GM21367 (cell line): Measurements from ENCODE around the gene CRCP.
"Not testable (repeated sequence)": the region's sequence is repeated elsewhere in the genome, so short reads cannot be mapped to it uniquely, and the experiment has no call there.

Experiments used
- ATAC-seq: cut with Tn5 transposase; IDR thresholded peaks from one replicate; pipeline ENCODE4 v1.9.1; 2021; ENCODE audit not compliant: unreplicated experiment

The CRCP gene

DNA sequence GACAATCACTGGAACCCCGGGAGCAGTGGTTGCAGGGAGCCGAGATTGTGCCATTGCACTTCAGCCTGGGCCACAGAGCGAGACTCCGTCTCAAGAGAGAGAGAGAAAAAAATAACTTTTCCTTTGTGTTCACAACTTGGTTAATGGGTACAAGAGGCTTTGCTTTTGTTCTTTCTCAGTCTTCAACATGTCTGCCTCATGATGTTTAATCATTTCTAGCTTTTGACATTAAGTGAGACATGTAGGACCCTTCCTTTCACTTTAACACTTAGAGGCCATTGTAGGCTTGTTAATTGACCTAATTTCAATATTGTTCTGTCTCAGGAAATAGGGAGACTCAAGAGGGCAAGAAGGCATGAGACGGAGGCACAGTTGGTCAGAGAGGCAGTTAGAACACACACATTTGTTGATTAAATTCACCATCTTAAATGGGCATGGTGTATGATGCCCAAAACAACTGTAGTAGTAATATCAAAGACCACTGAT is 9.3 kb upstream of the CRCP start:
- no peak for ATAC-seq

GRCh38 chr7:66108410-66108809 is 6.2 kb upstream of the CRCP start:
- ATAC-seq: not testable (repeated sequence)

GRCh38 chr7:66110856-66111255 is 3.8 kb upstream of the CRCP start:
- ATAC-seq: no peak

DNA sequence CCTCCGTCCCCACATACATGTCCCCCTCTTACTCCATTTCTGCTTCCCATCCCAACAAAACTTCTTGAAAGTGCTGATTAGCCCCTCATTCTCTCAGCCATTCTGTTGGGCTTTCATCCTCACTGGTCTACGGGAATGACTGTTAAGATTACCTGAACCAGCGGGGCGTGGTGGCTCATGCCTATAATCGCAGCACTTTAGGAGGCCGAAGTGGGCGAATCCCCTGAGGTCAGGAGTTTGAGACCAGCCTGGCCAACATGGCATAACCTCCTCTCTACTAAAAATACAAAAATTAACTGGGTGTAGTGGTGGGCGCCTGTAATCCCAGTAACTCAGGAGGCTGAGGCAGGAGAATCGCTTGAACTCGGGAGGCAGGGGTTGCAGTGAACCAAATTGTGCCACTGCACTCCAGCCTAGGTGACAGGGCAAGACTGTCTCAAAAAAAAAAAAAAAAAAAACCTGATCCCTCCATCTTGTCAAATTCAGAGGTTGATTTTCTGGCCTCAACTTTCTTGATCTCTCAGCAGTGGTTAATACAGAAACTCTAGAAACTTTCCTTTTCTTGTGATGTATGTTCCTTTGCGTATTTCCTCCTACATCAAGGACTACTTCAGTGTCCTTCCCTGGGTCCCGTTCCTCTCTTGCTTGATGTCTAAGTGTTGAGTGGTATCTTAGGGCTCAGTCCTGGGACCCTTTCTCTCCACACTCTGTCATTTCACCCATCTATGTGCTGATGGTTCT is 2.2 kb downstream of the CRCP start:
- ATAC-seq: not testable (repeated sequence)

- ATAC-seq: no peak
Observed at GRCh38 chr7:66118603-66119002, 4.0 kb downstream of the CRCP start.

- ATAC-seq: no peak
Observed at GRCh38 chr7:66119245-66119850, 4.7 kb downstream of the CRCP start.

- no peak for ATAC-seq
Observed at GRCh38 chr7:66123175-66123528, 8.5 kb downstream of the CRCP start.

DNA sequence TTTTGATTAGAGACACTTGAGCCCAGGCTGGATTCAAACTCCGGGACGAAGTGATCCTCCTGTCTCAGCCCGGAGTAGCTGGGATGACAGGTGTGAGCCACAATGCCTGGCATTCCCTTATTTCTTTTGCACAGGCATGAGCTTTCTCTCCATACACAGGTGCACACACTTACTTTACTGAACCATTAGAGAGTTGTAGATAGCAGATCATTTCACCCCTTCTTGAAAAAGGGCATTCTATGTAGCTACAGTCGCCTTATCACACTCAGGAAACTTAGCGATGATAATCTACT is 9.9 kb downstream of the CRCP start:
- ATAC-seq: not testable (repeated sequence)

DNA sequence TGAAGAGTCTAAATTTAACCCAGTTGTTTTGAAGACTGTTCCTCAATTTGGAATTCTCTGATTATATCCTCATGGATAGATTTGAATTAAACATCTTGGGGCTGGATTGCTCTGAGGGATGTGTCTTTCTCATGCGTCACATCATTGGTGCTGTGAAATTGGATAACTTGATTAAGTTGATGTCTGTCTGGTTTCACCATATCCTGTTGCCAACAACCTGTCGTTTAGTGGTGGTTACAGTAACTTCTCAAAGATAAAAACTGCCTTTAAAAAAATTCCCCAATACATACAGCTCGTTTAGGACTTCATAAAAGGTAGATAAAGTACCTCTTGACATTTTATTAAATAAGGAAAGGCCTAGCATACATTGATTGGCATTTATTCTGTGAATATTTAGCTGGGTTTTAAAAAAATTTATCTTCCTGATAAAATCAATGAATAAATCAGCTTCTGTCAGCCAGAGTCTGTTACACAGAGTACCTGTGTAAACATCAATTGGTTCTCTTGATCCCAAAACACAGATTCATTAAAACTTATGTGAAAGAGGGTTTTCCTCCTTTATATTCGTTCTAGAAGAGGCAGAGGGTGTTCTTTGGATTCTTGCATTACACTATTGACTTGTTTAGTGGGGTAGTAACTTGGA is 10.5 kb downstream of the CRCP start:
- ATAC-seq: no peak

- ATAC-seq: not testable (repeated sequence)
Observed at GRCh38 chr7:66125781-66126352, 11.2 kb downstream of the CRCP start.

DNA sequence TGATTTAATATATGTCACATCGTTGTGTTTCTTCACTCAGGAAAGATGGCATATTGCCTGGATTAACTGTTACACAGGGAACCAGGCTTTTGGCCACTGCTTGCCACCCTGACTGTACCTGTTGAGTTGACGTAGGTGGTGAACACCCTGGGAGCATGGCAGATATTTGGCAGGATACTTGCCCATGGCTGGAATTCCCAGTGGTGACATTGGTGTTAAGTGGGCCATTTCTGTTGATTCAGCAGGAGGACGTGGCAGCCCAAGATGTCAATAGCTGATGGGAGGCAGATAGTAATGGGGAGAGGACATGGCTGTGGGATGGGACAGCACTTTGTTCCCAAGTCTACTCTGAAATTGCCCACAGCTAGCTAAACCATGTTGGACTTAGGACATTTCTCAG is 12.5 kb downstream of the CRCP start:
- ATAC-seq: not testable (repeated sequence)

DNA sequence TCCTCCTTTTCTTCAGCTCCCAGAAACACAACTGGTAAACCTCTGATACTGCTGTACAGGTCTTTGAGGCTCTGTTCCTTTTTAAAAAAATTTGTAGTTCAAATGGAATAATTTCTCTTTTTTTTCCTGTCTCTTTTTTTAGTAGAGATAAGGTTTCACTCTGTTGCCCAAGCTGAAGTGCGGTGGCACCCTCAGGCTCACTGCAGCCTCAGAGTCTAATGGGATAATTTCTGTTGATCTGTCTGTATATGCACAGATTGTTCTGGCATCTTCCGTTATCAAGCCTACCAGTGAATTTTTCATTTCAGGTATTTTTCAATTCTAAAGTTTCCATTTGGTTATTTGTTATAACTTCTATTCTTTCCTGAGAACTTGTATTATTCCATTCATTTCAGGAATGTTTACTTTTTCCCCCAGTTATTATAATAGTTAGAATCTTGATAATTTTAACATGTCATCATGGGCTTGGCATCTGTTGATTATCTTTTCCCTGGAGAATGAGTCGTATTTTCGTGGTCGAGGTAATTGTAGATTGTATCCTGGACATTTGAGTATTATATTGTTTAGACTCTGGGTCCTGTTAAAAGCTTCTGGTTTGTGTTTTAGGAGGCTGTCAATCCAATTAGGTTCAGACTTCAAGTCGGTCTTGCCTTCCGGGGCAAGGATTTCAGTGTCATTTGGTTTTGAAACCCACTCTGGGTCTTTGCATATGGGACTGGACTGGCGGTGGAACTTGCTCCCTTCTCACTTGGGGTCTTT is 24.5 kb downstream of the CRCP start:
- ATAC-seq: no peak

DNA sequence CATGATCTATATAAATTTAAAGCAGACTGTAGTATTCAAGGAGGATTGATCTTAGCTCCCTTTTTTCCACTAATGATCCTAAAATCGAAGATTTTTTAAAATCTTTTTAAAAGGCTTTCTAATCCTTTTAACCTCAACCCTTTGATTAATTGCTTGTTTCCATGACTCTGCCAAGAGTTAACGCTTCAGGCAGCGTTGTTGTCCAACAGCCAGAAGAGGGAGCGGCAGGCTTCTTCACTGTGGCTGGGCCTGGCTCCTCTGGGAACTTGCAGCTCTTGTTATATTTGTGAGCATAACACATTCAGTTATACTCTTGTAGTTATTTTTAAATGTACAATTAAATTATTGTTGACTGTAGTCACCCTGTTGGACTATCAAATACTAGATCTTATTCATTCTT is 26.3 kb downstream of the CRCP start:
- ATAC-seq: no peak

GRCh38 chr7:66142334-66142733 is 27.7 kb downstream of the CRCP start:
- ATAC-seq: no peak

GRCh38 chr7:66142996-66143395 is 28.3 kb downstream of the CRCP start:
- ATAC-seq: no peak

GRCh38 chr7:66143876-66144332 is 29.3 kb downstream of the CRCP start:
- no peak for ATAC-seq

DNA sequence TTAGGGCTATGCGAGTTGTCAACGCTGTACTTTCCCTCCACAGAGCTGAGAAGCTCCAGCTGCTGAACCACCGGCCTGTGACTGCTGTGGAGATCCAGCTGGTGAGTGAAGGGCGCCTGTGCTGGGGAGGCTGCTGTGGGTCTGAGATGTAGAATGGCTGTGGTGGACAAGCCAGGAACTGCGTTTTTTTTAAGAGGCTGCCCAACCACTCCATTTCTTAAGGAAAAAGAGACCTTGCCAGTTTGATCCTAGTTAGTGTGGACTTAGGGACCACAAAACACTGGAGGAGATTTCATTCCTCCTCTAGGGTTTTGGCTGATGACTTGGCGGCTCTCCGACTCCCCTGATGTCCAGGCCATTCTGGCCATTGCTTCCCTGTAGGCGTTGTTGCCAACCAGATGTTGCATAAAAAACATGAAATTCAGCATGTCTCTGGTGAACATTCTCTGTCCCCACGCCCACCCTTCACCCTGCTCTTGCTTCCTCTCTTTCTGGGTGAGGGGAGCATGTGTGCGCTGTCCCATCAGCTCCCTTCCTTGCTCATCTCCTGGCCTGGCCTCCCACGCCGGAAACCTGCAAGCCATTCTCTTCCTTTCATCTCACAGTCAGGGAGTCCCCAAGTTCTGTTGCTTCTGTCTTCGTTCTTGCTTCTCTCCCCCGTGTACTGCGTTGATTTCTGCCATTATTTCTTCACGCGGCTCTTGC is 30.9 kb downstream of the CRCP start:
- ATAC-seq: no peak

GRCh38 chr7:66146701-66147100 is 32.1 kb downstream of the CRCP start:
- ATAC-seq: no peak

DNA sequence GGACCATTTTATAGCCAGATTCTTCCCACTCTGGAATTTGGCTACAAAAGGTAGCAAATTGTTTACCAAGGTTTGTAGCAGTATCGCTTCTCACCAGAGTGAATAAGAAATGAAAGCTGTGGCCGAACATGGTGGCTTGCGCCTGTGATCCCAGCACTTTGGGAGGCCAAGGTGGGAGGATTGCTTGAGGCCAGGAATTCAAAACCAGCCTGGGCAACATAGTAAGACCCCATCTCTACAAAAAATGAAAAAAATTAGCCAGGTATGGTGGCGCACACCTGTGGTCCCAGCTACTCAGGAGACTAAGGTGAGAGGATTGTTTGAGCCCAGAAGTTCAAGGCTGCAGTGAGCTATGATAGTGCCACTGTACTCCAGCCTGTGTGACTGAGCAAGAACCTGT is 33.0 kb downstream of the CRCP start:
- ATAC-seq: not testable (repeated sequence)

- no peak for ATAC-seq
Observed at GRCh38 chr7:66150471-66150870, 35.8 kb downstream of the CRCP start.
